GM19455 (cell line): ENCODE data around the gene AP1S1.

Source experiments
- ATAC-seq: cut with Tn5 transposase; IDR thresholded peaks from one replicate; pipeline ENCODE4 v1.9.1; 2021; ENCODE audit not compliant: unreplicated experiment

Gene AP1S1

DNA sequence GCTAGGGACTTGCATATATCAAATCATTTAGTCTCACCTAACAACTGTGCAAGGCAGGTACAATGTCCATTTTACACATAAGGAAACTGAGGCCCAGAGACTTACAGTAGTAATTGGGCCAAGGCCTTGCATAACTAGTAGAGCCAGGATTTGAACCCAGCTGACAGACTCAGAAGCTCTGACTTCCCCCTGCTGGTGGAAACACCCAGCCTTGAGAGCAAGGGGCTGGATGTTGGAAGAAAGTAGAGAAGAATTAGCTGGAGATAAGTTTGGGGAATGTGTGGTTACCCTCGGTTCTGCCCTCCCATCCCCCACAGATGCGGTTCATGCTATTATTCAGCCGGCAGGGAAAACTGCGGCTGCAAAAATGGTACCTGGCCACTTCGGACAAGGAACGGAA lies 2.0 kb downstream of the AP1S1 start:
- ATAC-seq, result no peak

DNA sequence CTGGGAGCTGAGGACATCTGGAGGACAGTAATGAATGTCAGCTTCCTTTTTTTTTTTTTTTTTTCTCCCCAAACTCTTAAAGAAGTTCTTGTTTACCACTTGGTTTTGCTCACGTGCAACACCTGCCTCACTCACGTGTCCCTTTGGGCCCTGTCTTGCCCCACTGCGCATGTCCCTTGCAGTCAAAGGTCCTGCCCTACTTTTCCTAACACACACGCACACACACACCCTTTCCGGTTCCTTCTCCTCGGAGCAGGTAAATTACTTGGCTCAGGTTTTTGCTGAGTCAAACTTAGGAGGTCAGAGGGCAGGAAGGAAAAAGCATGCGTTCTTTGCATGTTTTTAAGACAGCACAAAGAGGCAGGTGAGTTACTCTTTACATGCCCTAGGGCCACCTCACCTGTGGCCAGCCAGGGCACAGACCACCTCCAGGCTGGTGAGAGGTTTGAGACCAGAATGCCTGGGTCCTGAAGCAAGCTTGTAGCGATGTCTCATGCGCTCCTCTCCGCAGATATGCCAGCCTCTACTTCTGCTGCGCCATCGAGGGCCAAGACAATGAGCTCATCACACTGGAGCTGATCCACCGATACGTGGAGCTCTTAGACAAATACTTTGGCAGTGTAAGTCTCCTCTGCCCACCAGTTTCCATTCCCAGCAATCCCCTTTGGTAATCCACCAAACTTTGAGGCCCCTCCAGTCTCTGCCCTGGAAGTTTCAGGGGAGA lies 2.8 kb downstream of the AP1S1 start:
- no peak for ATAC-seq

DNA sequence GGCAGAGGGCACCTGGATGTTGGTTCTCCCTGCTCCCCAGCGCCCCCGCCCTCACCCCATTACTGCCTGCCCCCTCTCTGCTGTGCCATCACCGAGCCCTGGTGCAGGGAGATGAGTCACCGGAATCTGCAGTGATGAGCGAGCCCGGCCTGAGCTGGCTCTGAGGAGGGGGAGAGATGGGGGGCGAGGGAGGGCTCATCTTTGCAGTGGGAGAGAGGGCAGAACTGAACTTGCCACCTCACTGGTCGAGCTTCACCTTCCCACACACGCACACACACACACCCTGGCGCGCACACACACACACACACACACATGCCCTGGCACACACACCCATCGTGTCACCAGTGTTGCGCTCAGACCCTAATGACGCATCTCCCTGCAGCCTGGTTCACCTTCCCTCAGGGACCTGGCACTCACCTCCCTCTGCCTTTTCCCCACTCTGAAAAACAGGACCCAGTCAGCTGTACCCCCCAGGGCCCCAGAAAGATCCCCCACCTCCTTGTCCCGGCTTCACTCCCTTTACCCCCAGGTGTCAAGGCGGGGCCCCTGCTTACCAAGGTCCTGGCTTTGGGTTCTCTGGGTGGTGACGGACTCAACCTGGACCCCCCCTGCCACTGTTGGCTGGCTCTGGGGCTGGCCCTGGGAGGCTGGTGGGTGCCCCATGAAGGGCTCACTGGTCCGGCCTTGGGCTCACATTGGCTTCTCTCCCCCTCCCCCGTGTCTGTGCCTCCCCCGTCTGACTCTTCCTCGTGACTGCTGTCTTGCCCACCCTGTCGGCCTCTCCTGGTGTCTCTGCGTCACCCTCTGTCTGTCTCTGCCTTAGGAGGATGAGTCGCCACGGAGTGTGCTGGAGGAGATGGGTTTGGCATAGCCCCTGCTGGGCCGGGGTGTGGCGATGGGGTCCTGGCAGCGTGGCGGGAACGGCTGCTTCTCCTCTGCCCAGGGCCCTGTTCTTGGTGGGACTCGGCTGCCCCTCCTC lies 5.7 kb downstream of the AP1S1 start:
- ATAC-seq, result no peak

DNA sequence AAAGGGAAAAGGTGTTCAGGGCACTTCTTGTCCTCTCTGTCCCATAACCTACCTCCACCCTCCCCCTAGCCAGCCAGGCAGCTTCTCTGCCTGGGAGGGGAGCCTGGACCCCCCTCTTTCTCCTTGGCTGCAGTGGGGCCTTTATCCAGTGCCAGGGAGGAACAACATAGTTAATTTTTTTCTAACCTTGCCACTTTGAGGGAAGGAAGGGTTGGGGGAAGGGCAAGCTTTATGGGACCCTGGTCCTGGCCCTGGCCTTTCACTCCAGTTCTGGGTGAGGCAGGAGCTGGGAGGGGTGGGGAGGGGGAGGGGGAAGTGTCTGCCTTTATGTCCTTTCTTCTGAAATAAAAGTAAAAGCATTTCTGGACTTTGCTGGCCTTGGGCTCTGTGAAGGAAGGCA lies 6.6 kb downstream of the AP1S1 start:
- no peak for ATAC-seq

DNA sequence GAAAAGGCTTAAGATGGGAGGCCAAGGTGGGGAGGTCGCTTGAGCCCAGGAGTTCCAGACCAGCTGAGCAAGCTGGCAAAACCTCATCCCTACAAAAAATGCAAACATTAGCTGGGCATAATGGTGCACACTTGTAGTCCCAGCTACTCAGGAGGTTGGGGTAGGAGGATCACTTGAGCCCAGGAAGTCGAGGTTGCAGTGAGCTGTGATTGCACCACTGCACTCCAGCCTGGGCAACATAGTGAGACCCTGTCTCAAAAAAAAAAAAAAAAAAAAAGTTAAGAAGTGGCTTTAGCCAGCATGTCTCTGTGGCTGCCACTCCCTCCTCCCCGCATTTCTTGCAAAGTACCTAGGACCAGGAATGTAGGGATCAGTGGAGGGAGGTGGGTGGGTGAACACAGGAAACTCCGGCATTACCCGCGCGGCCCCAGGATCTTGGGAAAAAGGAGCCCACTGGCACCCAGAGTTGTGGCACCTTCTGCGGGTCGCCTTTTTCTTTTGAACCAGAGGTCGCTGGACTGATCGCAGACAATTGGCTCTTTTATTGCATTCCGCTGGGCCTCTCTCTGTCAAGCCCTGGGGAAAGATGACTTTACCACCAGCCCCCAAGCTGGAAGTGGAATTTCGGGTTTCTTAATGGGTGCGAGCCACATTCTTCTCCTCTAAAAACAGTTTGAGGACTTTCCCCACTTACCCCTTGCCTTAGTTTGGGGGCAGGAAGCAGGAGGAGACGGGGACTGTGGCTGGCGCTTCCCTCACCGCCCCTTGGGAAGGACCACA lies 7.6 kb downstream of the AP1S1 start:
- ATAC-seq, result no peak

DNA sequence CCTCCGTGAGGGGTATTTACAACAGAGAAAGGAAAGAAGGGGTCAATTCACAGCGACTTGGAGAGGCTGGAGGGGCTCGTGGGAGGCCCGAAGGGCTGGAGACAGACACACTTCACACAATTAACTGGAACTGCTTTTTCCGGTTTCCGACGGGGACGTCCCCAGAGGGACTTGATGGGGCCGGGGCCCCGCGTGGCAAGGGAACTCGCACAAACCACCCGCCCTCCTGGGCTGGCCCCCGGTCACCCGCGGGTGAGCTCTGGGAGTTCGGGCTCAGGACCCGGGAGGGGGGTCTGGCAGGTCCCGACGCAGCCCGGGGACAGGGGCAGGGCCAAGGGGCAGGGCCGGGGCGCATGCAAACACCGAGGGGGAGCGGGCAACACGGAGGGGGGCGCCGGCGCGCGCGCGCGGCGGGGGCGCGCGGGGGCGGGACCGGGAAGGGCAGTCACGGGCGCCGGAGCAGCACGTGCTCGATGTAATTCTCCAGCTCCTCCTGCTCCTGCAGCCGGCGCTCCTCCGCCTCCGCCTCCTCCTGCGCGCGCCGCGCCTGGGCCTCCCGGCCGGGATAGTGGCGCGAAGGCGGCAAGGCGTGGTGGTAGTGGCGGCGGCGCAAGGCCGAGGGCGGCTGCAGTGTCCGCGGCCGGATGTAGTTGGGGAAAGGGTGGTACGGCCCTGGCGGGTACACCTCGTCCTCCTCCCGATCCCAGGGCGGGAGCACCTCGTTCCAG lies 8.4 kb downstream of the AP1S1 start:
- ATAC-seq, result no peak

DNA sequence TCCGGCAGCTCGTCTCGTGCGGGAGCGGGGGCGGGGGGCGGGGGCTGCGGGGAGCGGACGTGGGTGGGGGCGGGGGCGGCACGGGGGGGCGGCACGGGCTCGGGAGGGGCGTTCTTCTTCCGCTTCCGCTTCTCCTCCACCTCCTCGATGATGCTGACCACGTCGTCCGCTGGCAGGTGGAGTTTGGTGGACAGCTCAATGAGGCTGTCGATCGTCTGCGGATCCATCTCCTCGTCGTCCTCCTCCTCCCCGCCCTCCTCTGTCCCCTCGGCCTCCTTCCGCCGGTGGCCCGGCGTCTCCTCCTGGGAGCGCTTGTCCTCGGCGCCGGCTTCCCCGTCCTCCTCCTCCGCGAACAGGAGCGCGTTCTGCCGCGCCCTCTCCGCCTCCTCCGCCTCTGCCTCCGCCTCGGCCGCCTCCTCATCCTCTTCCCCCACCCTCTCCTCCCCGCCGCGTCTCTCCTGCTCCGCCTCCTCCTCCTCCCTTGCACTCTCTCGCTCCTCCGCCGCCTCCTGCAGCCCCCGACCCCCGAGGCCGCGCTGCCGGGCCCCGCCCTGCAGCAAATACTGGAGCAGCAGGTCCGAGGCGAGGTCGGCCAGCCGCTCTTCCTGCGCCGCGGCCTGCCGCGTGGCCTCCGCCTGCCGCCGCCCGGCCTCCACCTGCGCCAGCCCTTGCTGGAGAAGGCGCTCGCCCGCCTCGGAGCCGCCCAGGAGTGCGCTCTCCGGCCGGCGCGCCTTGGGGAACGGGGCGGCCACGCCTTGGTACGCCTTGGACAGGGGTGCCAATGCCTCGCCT lies 9.2 kb downstream of the AP1S1 start:
- ATAC-seq, result no peak

DNA sequence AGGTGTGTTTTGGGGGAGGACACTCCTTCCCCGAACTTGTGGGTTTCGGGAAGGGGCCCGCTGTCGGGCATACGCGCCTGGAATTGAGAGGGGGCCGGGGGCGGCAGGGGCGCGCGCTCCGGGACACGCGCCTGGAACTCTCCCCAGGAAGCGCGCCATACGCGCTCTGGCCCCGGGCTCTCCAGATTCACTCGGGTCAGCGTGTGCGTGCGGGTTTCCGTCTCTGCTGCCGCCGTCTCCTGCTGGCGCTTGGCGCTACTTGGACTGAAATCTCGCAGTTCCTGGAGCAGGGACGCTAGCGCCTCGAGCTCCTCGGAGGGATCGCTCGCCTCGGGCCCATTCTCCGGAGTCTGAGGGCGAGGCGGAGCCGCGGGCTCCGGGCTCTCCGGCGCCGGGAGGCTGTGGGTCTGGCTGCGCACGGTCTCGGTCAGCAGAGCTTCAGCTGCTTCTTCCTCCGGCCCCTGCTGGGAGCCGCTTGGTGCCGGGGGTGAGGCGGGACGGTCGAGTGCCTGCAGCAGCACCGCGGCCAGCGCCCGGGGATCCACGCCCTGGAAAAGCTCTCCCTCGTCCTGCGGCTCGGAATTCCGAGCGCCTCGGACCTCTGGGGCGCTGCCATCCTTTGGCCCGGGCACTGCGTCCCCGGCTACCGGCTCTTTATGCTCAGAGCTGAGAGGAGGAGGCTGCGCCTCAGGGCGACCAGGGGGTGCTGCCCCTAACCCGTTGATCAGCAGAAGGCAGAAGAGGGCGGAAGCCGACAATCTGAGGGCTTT lies 10.0 kb downstream of the AP1S1 start:
- ATAC-seq, result no peak

DNA sequence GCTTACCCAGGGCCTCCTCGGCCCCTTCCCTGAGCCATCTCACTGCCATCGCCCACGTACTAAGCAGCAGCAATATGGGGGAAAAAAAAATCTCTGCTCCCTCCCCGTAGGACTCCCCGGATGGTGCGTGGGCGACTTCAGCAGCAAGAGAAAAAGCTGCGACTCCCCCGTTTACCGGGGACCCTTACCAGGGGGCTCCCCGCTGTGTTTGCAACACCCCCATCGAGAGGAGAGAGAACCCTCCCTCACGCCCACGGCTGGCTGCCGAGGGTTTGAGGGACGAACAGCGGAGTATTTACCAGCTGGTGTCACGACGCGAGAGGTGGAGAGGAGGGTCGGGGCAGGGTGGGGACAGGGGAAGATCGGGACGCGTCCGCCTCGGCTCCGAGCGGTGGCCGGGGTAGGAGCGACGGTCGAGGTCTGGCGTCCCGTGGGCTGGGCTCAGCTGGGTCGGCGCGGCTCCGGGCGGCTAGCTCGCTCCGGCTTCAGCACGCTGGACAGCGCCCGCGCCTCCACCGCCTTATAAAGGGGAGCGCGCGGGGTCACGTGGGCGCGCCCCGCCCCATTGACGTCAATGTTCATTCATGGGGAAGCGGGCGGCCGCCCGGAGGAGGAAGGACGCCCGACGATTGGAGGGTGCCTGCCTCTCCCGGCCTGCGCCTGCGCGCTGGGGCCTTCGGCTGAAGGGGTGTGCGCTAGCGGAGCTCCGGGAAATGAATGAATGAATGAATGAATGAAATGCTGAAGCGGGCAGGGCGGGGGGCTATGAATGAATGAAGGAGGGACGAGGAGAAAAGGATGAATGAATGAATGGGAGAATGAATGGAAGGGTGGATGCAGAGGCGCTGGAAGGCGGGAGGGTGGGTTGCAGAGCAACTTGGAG lies 11.0 kb downstream of the AP1S1 start, which contains the start of gene VGF:
TSS of gene VGF (minus strand) at position 495 of the 883 bp plus-strand sequence. CDS start 726 bp downstream, outside the sequence.
- ATAC-seq, result peak; percentile 79

DNA sequence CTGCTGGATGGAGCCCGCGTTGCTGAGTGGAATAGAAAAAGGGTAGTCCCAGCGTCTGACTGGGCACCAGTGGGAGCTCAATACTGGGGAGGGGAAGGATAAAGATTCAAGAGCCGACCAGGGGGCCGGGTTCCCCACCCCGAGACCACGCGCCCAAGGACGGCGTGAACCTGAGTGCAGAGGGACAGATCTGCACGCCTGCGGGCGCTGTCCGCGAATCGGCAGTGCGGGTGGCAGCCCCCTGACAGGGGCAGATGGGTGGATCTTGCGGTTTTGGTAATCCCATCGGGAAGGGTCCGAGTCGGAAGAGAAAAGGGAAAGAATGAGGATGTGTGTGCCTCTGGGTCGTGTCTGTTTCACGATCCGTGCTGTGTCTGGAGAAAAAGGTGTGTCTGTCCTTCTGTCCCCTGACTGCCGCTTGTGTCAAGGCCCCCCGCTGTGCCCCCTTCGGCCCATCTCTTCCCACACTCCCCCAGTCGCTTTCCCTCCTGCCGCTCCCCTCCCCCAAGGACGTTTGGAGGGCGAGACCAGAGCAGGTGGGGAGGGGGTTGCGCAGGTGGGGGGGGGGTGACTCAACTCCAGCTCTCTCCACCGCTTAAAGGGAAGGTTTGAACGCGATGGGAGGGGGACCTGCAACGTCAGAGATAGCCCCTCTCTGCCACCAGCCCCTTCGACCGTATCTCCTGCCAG lies 11.8 kb downstream of the AP1S1 start:
- ATAC-seq, result no peak

DNA sequence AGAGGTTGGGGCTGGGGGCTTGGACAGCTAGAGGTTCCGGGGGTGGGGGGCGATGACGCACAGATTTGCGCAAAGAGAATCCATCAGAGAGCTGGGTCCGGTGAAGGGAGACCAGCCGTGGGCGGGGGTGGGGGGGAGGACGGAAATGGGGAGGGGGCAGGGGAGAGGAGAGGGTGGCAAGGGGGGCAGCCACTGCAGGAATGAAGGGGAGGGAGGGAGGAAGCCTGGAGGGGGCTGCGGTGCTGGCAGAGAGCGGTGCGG lies 12.3 kb downstream of the AP1S1 start:
- ATAC-seq, result no peak

DNA sequence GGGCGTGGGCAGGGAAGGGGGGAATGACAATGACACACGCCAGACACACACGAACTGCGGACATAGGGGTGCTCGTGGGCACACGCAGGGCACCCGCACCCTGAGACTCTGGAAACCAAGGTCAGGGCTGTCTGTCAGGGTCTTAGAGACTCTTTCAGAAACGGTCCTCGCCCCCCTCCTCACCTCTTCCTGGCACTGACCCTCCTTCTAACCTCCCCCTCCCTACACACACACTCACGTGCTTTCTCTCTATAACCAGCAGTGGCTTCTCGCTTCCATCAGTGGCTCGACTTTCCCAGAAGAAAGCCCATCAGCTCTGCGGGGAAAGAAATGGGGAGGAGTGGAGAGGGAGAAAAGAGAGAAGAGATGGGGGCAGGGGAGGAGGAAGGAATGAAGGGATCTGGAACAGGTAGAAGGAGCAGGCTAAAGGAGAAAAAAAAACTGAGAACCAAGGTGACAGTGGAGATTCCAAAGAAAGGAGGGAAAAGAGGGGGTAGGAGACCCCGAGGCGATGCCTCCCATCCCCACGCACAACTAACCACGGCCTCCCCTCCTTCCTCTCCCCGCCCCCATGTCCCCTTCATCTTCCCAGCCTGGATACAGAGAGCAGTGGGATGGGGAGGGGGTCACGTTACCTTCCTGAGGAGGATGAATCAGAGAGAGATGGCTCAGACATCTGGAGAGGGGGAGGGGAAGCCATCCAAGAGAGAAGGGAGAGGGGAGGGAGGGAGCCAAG lies 12.8 kb downstream of the AP1S1 start:
- ATAC-seq, result no peak

DNA sequence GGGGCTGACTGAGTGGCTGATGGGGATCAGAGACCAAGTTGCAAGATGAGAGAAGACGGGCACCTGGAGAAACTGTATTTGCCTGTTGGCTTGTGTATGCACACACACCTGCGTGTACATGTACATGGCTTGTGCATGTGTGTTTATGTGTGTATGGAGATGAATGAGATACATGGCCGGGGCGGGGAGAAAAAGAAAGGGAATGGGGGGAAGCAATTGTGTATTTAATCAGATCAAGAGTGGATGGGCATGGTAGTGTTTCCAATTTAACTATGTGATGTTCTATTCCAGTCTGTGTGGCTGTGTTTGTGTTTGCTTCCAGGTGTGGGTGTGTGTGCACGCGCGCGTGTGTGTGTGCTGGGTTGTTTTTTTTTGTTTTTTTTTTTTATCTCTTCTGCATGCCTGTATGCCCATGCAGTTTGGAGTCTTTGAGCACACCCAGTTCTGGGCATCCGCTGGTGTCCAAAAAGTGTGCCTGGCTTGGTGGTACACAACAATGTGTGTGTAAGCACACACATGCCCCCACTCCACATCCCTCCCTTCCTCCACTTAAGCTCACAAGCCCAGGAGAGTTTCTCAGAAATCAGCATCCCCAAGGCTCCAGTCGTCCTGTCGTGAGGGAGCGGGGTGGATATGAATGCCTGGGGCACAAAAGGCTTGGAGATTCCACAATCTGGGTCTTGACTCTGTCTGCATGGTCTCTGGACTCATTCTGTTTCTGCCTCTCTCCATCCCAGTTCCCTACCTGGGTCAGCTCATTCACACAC lies 13.6 kb downstream of the AP1S1 start:
- ATAC-seq, result no peak

DNA sequence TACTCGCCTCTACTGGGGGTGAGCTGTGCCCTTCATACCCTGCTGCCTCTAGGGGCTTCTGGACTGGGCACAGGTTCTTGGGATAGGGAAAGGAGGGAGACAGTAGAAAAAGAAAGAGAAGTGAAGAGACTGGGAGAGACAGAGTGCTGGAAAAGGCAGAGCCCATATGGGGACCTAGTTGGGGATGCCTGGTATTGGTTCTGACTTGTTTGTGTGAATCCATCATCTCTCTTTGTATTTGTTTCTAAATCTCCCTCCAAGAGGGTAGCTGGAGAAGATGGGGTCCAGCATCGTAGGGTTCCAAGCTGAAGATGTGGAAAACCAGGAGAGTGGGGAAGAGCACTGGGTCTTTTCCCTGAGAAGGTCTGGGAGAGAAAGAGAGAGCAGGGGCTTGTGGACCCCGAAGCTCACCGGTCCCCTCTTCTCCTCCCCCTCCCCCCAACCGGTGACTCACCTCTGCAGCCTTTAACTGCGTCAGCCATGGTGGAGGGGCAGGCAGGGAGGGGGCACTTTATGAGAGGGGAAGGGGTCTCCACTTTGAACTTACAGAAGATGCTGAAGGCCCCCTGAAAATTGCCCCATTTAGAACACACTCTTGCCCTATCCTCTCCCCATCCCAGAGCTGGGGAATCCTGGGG lies 14.3 kb downstream of the AP1S1 start:
- ATAC-seq, result no peak

DNA sequence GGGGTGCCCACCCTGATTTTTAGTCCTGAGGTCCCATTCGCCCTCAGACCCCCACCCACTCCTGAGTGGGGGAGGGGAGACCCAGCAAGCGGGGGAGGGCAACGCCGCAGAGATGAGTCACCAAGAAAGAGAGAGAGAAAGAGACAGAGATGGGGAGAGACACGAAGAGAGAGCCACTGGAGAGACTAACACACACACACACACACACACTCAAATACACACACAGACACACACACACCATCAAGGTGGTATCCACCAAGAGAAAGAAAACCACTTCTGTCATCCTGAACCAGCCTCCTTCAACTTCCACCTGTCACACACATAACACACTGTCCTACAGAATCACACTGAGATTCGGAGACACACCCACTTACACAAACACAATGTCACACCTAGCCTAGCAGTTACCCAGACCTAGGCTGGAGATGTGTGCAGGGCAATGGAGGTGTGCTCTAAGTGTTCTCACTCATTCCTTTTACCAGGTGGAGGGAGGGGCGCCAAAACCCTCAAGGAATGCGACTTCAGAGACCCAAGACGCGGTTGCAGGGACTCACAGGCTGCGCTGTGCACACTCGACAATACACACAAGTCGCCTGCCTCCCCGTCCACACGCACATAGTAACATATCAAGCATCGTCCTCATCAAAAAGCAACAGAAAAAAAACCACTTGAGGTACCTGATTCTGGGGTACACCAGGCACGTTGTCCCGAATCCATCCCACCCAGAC lies 15.0 kb downstream of the AP1S1 start:
- no peak for ATAC-seq
